HT-29 (cell line): ENCODE measurements around the gene GRAMD2A. TPM values are rescaled to one million over a fixed set of nuclear protein-coding genes. Genes with fewer than 3 reads are reported as not detected.
A peak's percentile ranks its signal among the peaks of the same experiment; 100 is the strongest.

ENCODE experiments used
- DNase-seq: peaks from one replicate; pipeline ENCODE4 v3.0.0-alpha.2; 2015; ENCODE audit warnings: low spot score
- total RNA-seq: library from RNA; depleted of rRNA; stranded (reverse); fragments of >200 nt; shearing (Covaris generic); gene quantifications from 2 replicates; pipeline ENCODE4 v1.2.3, GENCODE V29; 2014; rRNA removed

GRAMD2A gene
- total RNA-seq, 1 experiment from 2014 or later = 0.03 TPM

DNA sequence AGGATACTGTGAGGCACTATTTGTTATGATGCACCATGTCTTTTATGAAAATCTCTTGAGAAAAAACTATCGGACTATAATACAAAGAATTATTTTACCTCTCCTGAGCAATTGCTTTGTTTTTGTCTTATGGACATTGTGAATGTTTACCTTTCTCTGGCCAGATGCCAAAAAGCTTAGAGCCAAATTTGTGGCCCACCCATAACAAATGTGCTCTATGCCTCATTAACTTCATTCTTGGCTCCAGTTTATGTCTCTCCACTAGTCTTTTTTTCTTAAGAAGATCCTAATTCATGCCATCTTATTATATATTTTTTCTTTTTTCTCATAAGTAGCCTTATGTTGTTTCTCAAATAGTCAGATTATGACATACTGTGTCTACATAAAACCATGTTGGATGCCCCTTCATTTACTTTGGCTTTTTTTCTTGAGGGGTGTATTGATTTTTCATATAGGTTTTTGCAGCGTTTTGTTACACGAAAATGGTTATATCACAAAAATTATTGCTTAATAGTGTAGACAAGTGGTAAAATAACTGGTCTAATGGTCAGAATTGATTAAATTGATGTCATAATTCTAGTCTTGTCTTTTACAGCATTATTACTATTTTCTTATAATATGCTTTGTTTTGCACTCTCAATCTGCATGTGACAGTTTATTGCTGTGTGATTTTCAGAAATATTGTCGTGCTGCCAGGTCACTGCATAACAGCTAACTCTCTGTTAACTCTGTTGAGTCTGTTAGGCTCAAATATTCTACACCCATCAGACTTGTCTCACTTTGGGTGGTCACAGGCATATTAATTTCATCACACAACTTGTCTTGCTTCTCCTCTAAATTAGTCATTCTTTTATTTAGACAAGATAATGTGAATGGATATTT lies 61.2 kb downstream of the GRAMD2A start:
- peak; percentile 22 for DNase-seq

DNA sequence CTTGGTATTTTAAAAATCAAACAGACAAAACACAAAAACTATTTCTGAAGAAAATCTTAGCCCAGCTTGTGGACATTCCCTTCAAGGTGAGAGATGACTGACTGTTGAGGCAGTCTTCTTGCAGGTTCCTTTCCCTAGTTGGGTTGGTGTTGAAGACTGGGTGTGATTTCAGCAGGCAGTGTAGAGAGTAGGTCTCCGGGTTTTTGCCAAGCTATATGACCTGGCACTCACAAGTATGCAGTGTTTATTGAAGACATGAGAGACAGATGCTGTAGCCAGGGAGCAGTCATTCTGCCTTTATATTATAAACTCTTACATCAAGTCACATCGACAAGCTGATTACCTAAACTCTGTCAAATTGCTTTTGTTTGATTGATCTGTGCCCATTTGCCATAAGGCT lies 61.9 kb downstream of the GRAMD2A start:
- DNase-seq = no peak

DNA sequence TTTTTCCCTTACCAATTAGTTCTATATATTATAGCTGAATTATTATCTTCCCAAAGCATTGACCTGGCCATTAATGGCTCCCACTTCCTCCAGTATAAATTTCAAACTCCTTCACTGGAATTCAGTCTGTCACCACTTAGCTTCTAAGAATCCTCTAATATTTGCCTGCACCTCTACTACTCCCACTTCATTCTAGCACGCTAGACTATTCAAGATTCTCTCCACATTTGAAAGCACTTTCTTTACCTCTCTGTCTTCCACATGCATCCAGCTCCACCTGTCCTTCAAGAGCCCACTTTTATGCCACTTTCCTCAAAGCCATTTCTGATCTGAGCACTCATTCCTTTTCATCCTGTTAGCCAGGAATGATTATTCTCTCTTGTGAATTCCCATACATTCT lies 64.4 kb downstream of the GRAMD2A start:
- no peak for DNase-seq

DNA sequence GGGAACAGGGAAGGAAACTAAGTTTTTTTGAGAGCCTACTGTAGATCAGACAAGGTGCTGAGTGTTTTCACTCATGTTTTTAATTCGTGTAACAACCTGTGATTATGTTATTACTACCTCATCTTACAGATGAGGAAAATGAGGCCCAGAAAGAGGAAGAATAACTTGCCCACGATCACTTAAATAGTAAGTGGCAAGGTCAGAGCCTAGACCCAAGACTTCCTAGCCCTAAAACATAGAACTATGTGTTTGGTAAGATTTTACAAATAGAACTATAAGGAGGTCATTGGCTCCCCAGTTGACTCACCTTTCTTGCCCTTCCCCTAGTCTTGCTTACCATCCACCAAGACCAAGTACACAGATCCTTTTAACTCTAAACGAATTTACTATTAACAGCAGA lies 65.7 kb downstream of the GRAMD2A start:
- no peak for DNase-seq

DNA sequence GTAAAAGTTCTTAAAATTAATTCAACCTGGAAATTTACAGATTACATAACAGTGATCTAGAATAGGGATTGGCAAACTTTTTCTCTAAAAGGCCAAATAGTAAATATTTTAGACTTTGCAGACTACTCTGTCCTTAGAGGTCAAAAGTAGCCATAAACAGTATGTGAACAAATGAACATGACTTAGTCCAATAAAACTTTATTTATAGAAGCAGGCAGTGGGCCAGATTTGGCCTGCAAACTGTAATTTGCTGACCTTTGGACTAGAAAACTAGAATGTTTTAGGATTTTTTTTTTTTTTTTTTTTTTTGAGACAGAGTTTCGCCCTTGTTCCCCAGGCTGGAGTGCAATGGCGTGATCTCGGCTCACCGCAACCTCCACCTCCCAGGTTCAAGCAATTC lies 67.3 kb downstream of the GRAMD2A start:
- DNase-seq = no peak

DNA sequence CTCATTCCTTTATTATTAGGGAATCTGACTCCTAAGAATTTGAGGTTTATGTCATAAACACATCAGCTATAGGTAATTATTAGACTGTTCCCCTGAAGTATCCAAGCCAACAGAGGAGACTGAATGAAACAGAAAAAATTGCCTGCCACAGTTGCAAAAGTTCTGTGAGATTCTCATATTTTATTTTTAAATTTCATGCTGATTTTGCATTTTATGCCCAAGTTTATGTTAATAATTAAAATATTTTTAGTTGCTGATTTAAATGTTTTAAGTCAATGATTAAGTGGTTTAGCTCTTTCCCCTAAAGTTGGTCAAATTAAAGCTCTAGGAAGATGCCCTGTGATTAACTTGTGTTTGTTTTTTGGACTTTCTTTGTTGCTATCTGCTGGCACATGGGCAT lies 69.2 kb downstream of the GRAMD2A start:
- no peak for DNase-seq

DNA sequence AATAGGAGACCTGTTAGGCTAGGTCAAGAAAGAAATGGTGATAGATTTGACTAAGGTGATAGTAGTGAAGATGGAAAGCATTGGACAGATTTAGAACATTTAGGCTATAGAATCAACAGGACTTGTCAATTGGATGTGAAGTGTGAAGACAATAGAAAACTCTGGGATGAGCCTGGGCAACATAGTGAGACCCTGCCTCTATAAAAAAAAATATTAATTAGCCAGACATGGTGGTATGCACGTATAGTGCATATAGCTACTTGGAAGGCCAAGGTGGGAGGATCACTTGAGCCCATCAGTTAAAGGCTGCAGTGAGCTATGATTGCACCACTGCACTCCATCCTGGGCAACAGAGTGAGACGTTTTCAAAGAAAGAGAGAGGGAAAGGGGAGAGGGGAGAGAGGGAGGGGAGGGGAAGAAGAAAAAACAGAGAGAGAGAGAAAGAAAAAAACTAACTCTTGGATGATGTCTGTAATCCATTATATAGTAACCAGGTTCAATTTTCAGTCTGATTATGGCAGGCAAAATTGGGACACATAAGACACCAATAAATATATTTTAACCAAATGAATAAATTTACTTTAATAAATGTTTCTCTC lies 69.8 kb downstream of the GRAMD2A start:
- no peak for DNase-seq

DNA sequence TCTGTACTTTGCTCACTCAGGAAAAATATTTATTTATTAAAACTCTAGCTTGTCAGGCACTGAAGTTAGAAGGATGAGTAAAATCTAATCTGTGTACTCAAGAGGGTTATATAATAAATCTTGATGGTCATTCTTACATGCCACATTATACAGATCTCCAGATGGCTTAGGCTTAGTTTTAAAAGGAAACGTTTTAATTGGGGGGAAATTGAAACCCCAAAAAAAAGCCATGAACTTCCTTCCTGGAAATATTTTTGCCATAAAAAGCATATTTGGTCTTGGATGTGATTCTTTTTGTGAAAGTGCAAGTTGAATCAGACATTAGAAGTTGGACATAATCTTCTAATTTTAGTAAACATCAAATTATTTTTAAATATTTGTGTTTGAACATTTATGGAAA lies 73.4 kb downstream of the GRAMD2A start:
- DNase-seq = no peak

DNA sequence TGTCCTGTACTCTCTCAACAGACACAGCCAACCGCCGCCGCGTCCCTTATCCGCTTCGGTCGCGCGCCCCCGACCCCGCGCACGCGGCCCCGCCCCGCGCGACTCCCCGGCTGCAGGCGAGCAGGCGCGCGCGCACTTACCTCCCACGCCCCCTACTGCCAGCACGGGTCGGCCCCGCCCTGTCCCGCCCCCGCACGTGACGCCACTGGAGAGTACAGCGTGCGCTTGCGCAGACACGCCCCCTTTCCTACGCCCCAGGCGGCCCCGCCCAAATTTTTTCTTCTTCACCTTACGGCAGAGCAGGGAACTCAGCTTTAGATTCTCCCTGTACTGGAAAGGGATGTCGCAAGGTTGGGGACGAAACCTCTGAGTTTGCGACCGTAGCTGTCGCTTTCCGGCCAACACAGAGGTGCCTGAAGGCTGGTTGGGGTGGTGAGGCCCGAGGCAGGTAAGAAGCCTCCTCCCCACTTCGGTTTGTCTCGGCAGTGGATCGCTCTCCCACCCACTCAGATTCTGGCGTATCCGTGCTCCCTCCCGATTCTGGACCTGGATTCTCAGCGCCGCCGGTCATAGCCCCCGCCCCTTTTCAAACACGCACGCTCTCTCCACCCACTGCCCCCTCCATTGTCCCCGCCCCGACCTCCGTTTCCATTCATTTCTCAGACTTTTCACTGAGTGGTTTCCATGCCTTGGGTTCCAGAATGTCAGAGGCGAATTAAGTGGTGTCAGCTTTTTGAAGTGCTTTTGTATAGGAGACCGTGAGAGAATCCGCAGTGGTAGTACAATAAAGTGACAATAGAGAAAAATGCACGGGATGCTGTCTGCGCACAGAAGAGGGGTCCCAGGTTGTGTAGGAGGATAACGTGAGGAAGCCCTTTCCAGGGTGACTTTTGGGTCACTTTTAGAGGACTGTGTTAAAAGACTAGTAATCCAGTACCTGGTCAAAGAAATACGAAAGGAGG lies 79.3 kb downstream of the GRAMD2A start, which contains the start of the genes MYO9A and SENP8:
Gene MYO9A (minus strand): TSS at position 134 of the 962 bp plus-strand sequence. CDS start 71,587 bp downstream, outside the sequence.
Gene SENP8 (plus strand): TSS at position 387 of the 962 bp plus-strand sequence. CDS start 21,221 bp downstream, outside the sequence.
- DNase-seq = peak; percentile 99

DNA sequence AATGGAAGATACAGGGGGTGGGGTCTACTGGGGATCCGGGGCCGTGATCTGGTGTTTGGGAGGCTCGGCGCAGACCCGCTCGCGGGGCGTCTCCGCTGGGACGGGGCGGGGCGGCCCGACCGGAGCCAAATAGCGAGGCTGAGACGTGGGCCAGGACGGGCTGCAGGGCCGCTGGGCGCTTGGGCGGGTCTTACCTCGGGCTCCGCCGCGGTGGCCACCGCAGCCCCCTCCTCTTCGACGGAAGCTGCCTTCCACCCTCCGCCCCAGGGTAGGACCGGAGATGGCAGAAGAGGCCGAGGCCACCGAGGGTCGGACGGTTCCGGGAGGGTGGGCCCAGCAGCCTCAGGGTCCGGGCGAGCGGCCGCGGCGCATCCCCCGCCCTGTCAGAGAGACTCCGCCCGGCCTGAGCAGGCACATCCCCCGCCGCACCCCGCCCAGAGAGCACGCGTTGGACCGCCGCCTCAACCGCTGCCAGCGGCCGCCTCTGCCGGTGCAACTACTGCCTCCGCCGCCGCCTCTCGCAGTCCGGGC lies 80.0 kb downstream of the GRAMD2A start:
- DNase-seq = peak; percentile 48

DNA sequence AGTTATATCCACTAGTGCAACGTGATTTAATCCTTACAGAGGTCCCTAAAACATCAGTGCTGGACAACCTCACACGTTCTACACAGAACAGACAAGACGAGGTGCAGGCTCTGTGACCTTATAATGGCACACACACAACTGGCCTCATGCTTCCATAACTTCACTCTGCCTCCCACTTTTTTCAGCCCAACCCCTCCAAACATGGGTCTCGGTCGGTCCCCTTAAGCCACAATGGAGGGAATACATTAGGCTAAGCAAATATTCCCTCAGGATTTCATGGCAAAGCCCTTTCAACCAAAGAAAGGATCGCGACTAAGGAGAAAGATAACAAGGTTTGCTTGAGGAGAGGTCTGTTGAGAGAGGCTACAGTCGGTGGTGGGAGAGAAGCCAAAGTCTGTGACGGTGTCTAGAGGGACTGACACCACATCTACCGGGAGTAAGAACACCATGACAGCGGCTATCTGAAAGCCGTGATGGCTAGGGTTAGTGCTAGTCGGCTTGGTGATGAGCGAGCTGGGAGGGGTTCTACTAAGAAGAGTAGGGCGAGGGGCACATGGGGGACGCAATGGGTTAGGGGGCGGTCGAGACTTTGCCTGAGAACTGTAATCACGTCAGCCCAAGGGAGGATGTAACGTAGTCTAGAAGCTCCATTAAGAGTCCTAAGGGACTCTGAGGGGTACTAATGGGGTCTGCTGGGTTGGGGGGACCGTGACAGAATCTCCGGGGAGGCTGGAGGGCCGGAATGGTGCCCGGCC lies 80.7 kb downstream of the GRAMD2A start:
- peak; percentile 54 for DNase-seq

DNA sequence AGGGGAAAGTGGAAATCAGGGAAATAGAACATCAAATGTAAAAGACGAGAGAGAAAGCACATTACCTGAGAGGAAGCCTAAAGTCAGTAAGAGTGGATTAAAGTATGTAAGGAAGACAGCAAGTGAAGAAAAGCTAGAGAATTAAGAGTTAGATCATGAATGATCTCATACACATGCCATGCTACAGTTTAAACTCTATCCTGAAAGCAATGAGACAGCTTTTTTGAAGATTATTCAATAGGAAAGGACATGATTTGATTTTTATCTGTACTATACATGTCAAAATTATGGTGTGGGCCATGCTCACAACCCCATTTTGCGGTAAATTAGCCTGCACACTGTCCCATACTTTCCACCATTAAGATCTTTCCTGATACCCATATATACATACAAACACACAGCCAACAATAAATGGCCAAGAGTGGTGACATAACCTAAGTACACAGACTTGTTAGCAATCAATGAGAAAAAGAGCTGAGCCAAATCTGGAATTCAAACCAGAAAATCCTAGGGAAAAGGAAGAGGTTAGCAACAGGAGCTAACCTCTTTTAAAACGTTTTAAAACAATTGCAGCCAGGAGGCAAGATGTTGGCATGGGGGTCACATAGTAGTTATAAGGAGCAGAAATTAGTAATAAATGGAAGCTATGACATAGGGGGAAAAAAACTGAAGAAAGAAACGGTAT lies 84.1 kb downstream of the GRAMD2A start:
- DNase-seq = no peak

DNA sequence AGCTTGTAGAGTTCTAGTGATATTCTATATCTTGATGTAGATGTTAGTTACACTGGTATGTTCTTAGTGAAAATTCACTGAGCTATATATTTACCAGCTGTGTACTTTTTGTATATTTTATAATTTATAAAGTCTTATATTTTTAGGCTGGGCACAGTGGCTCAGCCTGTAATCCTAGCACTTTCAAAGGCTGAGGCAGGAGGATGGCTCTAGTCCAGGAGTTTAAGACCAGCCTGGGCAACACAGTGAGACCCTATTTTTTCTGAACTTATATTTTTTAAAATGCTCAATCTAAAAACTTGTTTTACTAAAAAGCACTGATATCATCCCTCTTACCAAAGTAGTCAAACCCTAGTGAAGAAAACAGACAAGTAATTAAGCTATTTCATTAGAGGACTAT lies 84.8 kb downstream of the GRAMD2A start:
- no peak for DNase-seq

DNA sequence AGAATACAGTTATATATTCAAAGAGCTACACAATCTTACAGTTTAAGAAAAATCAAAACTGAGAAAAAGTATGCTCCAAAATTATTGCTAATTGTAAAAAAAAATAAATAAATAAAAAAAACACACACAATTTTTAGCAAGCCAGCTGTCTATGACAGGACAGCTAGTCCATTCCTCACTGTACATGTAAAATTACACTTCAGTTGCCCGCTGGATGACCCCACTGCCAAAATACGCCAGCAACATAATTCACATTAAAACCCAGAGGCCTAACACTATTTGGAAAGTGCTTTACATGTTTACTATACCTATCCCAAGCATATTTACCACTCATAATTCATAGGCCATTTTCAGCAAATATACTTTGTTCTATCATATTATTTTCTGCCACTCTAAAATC lies 85.5 kb downstream of the GRAMD2A start:
- DNase-seq = no peak

DNA sequence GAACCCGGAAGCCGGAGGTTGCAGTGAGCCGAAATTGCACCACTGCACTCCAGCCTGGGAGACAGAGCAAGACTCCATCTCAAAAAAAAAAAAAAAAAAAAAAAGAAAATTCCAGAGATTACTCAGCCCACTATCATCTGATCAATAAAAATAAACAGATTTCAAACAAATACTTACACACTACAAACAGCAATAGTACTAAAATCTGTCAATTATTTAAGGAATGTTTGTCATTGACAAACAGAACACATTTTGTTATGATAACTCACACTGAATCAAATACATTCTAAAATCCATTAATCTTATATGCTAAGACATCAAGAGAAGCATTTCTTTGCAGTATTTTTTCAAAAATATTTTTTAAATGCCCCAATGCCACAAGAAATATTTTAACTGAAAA lies 87.2 kb downstream of the GRAMD2A start:
- DNase-seq = no peak

Other genes with a start within 250 kb of the GRAMD2A start
- 7.2 and 11.4 TPM in 2 replicates for gene MYO9A, start 79.6 kb downstream of the GRAMD2A start, total RNA-seq
- 0.66 and 3.2 TPM in 2 replicates for gene SENP8, start 79.4 kb downstream of the GRAMD2A start, total RNA-seq
- 1,702 and 1,855 TPM in 2 replicates for gene PKM, start 33.4 kb upstream of the GRAMD2A start, total RNA-seq
- gene PARP6, start 74.8 kb upstream of the GRAMD2A start, total RNA-seq = 39.1 and 49.9 TPM in 2 replicates
- gene CELF6, start 122.4 kb upstream of the GRAMD2A start, total RNA-seq = 0.31 and 0.55 TPM in 2 replicates
- gene HEXA, start 178.2 kb upstream of the GRAMD2A start, total RNA-seq = 90.3 and 95.0 TPM in 2 replicates
- gene TMEM202, start 200.5 kb upstream of the GRAMD2A start, total RNA-seq = not detected in 2 replicates